ENCODE measurements around the gene JPH4. TPM values are rescaled to one million over a fixed set of nuclear protein-coding genes. Genes with fewer than 3 reads are reported as not detected.
A peak's percentile ranks its signal among the peaks of the same experiment; 100 is the strongest.

JPH4 gene
- total RNA-seq, 1 experiment from 2014 or later = not detected

DNA sequence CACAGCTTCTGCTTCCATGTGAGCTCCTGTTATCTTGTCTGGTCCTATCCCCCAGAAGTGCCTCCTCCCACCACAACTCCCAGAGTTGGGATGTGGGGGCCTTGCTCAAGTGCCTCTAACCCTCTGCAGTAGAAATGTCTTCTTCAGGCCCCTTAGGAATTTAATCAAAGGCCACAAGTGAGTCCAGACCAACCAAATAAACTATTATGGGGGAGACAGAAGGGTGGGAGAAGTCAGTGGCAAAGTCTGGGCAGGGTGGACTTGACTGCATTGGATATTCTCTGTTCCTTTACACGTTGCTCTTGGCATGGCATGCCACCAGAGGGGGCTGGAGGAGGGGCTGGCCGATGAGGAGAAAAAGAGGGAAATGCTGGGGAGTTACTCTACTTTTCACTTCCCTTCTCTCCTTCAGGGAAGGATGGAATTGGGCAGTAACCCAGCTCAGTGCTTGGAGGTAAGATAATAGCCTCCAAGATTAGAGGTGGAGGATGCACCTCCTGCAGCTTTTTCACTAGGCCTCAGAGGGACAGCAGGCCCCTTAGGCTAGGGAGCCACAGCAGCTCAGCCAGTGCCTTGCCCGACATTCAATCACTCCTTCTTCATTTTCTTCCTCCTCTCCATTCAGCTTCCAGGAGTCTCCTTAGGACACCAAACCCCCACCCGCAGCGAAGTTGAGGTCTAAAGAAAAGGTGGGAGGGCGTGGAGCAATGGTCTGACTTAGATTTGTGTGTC lies 9.8 kb downstream of the JPH4 start:
- in situ Hi-C loops (cut with HindIII; ENCODE audit: low pct_unique_long_range_greater_than_20kb, low sequenced_read_pairs) = no loop called here
- DNase-seq (ENCODE audit: low read depth) = no peak

- in situ Hi-C loops (cut with HindIII; ENCODE audit: low pct_unique_long_range_greater_than_20kb, low sequenced_read_pairs) = no loop called here
These were observed 10.5 kb downstream of the JPH4 start for GRCh38 chr14:23568021-23568599.

GRCh38 chr14:23567186-23568020 lies 11.2 kb downstream of the JPH4 start, which contains the start of gene AP1G2:
AP1G2 (minus strand) TSS chr14:23567791; CDS start chr14:23567314, 477 bp downstream.
- in situ Hi-C loops (cut with HindIII; ENCODE audit: low pct_unique_long_range_greater_than_20kb, low sequenced_read_pairs) = no loop called here

More at GRCh38 chr14:23568021-23568599, 10.5 kb downstream of the JPH4 start:
- DNase-seq (ENCODE audit: low read depth) = no peak

DNA sequence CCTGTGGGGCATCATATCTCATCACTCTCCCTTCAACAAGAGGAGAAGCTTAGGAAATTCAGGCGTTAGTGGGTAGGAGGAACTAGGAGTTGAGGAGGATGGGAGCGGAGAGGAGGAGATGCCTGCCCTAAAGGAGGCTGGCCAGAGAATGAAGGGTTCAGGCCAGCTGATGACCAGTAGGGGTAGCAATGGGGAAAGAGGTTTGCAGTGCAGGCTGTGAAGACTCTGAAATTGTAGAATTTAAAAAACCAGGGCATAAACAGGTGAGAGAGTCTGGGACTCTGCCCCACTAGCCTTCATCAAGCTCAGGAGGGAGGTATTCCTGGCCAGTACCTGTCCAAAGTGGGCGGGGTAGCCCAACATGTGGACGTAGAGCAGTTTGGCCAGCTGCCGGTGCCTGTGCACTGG lies 11.8 kb downstream of the JPH4 start:
- in situ Hi-C loops (cut with HindIII; ENCODE audit: low pct_unique_long_range_greater_than_20kb, low sequenced_read_pairs) = no loop called here
- DNase-seq (ENCODE audit: low read depth) = no peak

More at GRCh38 chr14:23567186-23568020, 11.2 kb downstream of the JPH4 start, which contains the start of gene AP1G2:
- peak; percentile 88 for DNase-seq (ENCODE audit: low read depth)

GRCh38 chr14:23566112-23566777 lies 12.3 kb downstream of the JPH4 start:
- DNase-seq (ENCODE audit: low read depth) = no peak
- in situ Hi-C loops (cut with HindIII; ENCODE audit: low pct_unique_long_range_greater_than_20kb, low sequenced_read_pairs) = no loop called here

DNA sequence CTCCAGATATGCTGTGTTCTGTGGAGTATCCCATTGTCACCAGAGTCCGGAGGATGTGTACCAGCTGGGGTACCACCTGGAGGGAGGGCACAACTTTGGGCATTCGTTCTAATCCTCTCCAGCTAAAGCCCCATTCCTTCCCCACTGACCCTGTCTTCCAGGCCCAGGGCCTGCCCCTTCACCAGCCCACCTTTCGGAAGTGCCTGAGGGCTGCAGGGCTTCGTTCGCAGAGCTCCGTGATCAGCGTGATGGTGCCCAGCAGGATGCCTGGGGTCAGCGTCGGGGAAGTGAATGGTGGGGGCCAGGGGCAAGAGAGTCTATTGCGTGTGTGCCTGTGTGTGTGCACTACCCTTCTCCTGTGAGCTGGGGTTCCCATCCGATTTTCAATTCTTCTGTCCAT lies 13.0 kb downstream of the JPH4 start:
- no peak for DNase-seq (ENCODE audit: low read depth)
- in situ Hi-C loops (cut with HindIII; ENCODE audit: low pct_unique_long_range_greater_than_20kb, low sequenced_read_pairs) = no loop called here

DNA sequence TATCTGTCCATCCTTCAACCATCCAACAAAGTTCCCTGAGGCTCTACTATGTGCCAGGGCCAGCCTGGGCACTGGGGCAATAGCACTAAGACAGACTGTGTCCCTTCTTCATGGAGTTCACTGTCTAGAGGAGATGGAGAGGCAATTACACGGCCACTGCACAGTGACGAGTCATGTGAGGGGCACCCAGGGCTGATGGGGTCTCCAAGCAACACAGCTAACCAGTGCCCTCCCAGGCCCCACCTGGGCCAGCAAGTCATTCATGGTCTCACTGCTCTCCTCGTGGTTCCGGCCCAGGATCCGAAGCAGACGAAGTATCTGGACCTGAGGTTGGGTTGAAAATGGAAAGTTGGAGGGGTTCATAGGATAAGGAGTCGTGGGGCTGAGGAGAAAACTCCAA lies 13.7 kb downstream of the JPH4 start:
- in situ Hi-C loops (cut with HindIII; ENCODE audit: low pct_unique_long_range_greater_than_20kb, low sequenced_read_pairs) = no loop called here
- no peak for DNase-seq (ENCODE audit: low read depth)

DNA sequence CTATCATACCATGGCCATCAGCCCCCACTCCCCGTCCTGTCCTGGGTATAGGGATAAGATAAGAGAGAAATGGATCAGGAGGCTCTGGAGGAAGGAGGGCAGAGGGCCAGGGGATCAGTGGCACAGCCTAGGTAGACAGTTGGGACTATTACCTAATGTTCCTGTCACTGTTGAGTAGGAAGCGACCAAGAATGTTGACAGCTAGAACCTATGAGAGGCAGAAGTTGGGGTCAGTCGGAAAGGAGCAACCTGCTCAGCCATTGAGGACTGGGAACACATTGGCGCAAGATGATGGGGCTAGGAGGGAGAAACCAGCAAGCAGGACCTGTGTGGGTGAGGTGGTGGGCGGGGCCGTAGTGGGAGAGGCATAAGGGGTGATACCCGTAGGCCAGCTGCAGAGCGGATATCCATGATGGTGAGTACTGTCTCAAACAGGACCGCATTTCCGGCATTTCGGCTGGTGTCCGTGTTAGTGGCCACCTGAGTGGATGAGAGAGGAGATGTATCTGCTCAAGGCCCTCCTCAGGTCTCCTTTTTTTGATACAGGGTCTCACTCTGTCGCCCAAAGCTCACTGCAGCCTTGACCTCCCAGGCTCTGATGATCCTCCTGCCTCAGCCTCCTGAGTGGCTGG lies 14.3 kb downstream of the JPH4 start:
- no peak for DNase-seq (ENCODE audit: low read depth)
- in situ Hi-C loops (cut with HindIII; ENCODE audit: low pct_unique_long_range_greater_than_20kb, low sequenced_read_pairs) = no loop called here

DNA sequence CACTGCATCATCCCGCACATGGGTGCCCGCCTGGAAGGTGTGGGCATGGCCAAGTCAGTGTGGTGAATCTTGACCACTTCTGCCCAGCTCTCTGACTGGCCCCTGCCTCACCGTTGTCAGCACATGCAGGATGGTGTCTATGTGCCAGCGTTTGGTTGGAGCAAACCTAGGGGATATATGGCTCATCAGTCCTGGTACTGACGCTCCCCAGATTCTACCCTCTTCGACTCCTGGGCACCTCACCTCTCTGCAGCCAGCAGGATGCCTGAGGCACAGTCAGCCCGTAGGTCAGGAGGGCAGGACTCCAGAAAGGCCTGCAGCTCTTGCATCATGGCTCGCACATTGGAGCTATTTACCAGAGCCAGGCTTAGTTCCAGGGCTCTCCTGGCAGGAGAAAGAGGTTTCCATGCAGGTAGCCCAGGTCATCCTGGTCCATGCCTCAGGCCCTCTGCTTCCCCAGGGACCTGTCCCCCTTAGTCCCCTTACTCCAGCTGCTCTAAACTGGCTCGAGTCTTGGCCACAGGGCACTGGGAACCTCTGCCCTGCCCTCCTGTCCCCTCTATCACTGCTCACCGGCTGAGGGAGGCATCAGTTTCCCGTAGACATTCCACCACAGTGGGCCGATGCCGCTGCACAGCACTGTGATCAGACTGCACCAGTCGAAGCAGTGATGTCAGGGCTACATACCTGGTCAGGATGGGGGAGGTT lies 15.0 kb downstream of the JPH4 start:
- DNase-seq (ENCODE audit: low read depth) = no peak
- in situ Hi-C loops (cut with HindIII; ENCODE audit: low pct_unique_long_range_greater_than_20kb, low sequenced_read_pairs) = no loop called here

- DNase-seq (ENCODE audit: low read depth) = peak; percentile 31
- in situ Hi-C loops (cut with HindIII; ENCODE audit: low pct_unique_long_range_greater_than_20kb, low sequenced_read_pairs) = no loop called here
These were observed 15.6 kb downstream of the JPH4 start for GRCh38 chr14:23562822-23563472.

DNA sequence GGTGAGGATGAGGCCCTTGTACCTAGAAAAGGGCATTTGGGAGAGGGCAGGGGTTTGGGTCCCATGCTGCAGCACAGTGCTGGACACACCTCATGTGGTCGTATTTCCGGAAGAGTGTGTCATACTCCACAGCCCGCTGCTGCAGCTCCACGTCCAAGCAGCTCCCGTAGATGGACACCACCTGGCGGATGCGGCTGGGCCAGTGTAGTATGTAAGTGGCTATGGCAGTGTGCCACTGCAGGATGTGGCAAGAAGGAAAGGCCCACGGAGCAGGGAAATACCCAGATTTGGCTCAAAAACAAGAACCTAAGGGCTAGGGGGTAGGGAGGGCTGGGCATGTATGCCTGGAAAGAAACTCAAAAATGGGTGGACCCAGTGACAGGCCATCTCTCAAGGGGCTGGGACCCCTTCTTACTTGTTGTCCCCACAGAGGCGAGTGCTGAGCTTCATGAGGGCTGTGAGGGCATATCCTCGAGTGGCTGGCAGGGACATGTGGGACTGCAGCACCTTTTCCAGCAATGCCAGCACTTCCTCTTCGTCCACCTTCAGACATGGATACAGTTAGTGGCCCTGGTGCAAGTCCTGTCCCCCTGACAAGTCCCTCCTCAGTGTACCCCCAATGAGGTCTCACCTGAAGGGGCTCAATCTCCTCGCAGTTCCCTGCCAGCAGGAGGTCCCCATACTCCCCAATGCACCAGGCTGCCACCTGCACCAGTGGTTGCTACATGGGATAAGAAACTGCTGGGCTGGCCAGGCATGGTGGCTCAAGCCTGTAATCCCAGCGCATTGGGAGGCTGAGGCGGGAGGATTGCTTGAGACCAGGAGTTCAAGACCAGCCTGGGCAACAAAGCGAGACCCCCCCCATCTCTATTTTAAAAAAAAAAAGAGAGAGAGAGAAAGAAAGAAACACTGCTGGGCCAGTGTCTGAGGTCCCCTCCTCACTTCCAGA lies 16.4 kb downstream of the JPH4 start:
- DNase-seq (ENCODE audit: low read depth) = no peak
- in situ Hi-C loops (cut with HindIII; ENCODE audit: low pct_unique_long_range_greater_than_20kb, low sequenced_read_pairs) = no loop called here

DNA sequence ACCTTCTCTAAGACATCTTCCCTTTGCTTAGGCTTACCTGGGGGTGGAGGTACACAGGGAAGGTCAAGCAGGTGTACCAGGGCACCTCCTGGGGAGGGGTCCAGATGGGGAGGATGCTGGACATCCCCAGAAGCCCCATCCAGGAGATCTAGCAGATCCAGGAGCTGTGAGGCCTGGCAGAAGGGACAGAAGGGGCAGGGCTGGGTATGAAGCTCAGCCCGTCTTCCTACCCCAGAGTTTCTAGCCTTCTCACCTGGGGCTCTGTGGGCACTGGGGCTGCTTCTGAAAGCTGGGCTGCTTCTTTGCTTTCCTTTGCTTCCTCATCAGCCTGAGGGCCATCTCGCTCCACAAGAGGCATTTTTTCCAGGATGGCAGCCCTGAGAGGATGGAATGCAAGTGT lies 17.3 kb downstream of the JPH4 start:
- no peak for DNase-seq (ENCODE audit: low read depth)
- in situ Hi-C loops (cut with HindIII; ENCODE audit: low pct_unique_long_range_greater_than_20kb, low sequenced_read_pairs) = no loop called here

- no peak for DNase-seq (ENCODE audit: low read depth)
- in situ Hi-C loops (cut with HindIII; ENCODE audit: low pct_unique_long_range_greater_than_20kb, low sequenced_read_pairs) = no loop called here
These were observed 18.6 kb downstream of the JPH4 start for GRCh38 chr14:23559926-23560520.

DNA sequence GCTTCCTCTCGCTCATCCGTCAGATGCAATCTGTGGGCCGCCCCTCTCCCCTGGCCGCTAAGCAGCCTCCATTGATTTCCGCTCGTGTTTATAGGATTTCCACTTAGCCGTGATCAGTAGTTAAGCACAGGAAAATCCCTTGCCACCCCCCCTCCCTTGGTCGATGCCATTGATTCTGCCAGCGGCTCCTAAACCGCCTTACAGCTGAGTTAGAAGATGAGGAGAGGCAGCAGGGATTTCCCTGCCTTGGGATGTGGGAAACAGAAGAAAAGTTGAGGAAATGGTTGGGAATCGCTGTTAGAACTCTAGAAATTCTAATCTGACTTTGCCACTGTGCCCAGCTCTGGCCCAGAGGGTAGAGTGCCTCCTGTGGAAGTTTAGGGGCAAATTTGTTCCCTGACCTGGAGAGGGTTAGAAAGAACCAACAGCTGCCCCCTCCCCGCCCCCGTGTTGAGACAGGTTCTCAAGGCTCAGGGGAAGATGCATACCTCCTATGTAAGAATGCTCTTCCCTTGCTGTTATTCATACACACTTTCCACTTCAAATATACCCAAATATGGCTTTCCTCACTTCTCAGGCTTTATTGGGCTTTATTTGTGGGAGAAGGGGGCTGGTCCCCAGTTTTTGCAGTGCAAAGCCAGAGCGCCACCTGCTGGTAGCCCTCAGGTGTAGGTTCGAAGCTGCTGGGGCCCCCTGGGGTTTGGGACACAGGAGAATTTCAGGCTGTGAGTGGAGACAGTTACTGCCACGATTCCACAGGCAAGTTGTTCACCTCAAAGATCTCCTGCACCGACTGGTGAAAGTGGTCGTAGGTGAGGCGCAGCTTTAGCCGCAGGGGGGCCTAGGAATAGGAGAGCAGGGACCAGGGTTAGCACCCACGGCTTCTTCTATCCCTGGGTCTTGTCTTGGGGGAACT lies 19.3 kb downstream of the JPH4 start:
- DNase-seq (ENCODE audit: low read depth) = no peak
- in situ Hi-C loops (cut with HindIII; ENCODE audit: low pct_unique_long_range_greater_than_20kb, low sequenced_read_pairs) = no loop called here
